Astrocyte (in vitro differentiated cells and primary cell): ENCODE results near the gene RPL13. TPM values are rescaled to one million over a fixed set of nuclear protein-coding genes. Genes with fewer than 3 reads are reported as not detected.
A peak's percentile ranks its signal among the peaks of the same experiment; 100 is the strongest.

Experiments used
- DNase-seq: peaks from one replicate; pipeline ENCODE4 v3.0.0-alpha.2; 2010; ENCODE audit warnings: low read depth
- FAIRE-seq: peaks from 2 replicates; lab custom pipeline; 2011; peaks lifted over from hg19 to GRCh38; lab: Jason Lieb, UNC
- H2AFZ ChIP-seq: 2 replicates; pipeline ENCODE4 v1.6.0; 2012; ENCODE audit warnings: low read depth, low read length, inconsistent platforms
- H3K27ac ChIP-seq: 2 replicates; pipeline ENCODE4 v1.5.1; 2011; ENCODE audit warnings: low read depth, low read length, inconsistent platforms
- H3K27me3 ChIP-seq: 2 replicates; pipeline ENCODE4 v1.6.0; 2011; ENCODE audit warnings: low read length, inconsistent platforms; ENCODE audit not compliant: insufficient read depth
- H3K36me3 ChIP-seq: 2 replicates; pipeline ENCODE4 v1.5.1; 2011; ENCODE audit warnings: low read length, inconsistent platforms; ENCODE audit not compliant: insufficient read depth
- H3K4me1 ChIP-seq: 2 replicates; pipeline ENCODE4 v1.5.1; 2011; ENCODE audit warnings: low read length, inconsistent platforms; ENCODE audit not compliant: insufficient read depth
- H3K4me2 ChIP-seq: 2 replicates; pipeline ENCODE4 v1.6.0; 2012; ENCODE audit warnings: low read length, inconsistent platforms
- H3K4me3 ChIP-seq: 2 replicates; pipeline ENCODE4 v1.5.1; 2011; ENCODE audit warnings: low read depth, mild to moderate bottlenecking, low read length, inconsistent platforms; ENCODE audit not compliant: insufficient read depth
- H3K79me2 ChIP-seq: 2 replicates; pipeline ENCODE4 v1.6.0; 2012; ENCODE audit warnings: mild to moderate bottlenecking, low read length, inconsistent platforms; ENCODE audit not compliant: insufficient read depth
- H3K9ac ChIP-seq: 2 replicates; pipeline ENCODE4 v1.6.0; 2012; ENCODE audit warnings: mild to moderate bottlenecking, low read length, inconsistent platforms
- H3K9me3 ChIP-seq: 2 replicates; pipeline ENCODE4 v1.5.1; 2012; ENCODE audit warnings: low read depth, mild to moderate bottlenecking, low read length, inconsistent platforms; ENCODE audit not compliant: insufficient read depth
- H4K20me1 ChIP-seq: 2 replicates; pipeline ENCODE4 v1.6.0; 2012; ENCODE audit warnings: low read length, inconsistent platforms; ENCODE audit not compliant: insufficient read depth
- H3K27ac Mint-ChIP-seq: one replicate; pipeline ENCODE4 v1.8.0; 2021; ENCODE audit warnings: mild to moderate bottlenecking, mixed read lengths; ENCODE audit not compliant: unreplicated experiment
- H3K27me3 Mint-ChIP-seq: one replicate; pipeline ENCODE4 v1.8.0; 2021; ENCODE audit warnings: low read depth, mixed read lengths; ENCODE audit not compliant: unreplicated experiment
- H3K36me3 Mint-ChIP-seq: one replicate; pipeline ENCODE4 v1.8.0; 2021; ENCODE audit warnings: low read depth, mixed read lengths; ENCODE audit not compliant: unreplicated experiment
- H3K4me1 Mint-ChIP-seq: one replicate; pipeline ENCODE4 v1.8.0; 2021; ENCODE audit warnings: low read depth, mixed read lengths; ENCODE audit not compliant: unreplicated experiment
- H3K4me3 Mint-ChIP-seq: one replicate; pipeline ENCODE4 v1.8.0; 2021; ENCODE audit warnings: mild to moderate bottlenecking, moderate library complexity, mixed read lengths; ENCODE audit not compliant: unreplicated experiment
- H3K9me3 Mint-ChIP-seq: one replicate; pipeline ENCODE4 v1.8.0; 2021; ENCODE audit warnings: mild to moderate bottlenecking, mixed read lengths; ENCODE audit not compliant: unreplicated experiment
- CTCF ChIP-seq: IDR thresholded peaks from 2 replicates; pipeline ENCODE4 v1.5.1; 2011; ENCODE audit warnings: low read depth, mild to moderate bottlenecking, inconsistent platforms, low read length, moderate library complexity; ENCODE audit not compliant: insufficient read depth
- EZH2 ChIP-seq: IDR thresholded peaks from 2 replicates; pipeline ENCODE4 v1.6.1; 2012; ENCODE audit warnings: mild to moderate bottlenecking, low read length, inconsistent platforms; ENCODE audit not compliant: insufficient read depth
- total RNA-seq: library from RNA; stranded (reverse); gene quantifications from 2 replicates; pipeline ENCODE4 v1.2.1, GENCODE V29; 2021

RPL13 gene
- total RNA-seq, 1 donor from 2014 or later: 1,239 TPM

- Mint-ChIP-seq H3K9me3 (no peaks in the 10 kb centered on the region), H3K36me3 (no peaks in the 10 kb centered on the region), H3K4me1 (peaks cover 4% of the 10 kb centered on the region), H3K27me3 (peaks cover 17% of the 10 kb centered on the region), H3K27ac (no peak overlapping the region), H3K4me3 (no peak overlapping the region)
- DNase-seq (no peak), FAIRE-seq (no peak)
- H4K20me1 ChIP-seq: no peaks in the 10 kb centered on the region
- H3K4me1 ChIP-seq: peaks cover 7% of the 10 kb centered on the region
- no peak overlapping the region for H3K27ac ChIP-seq
- no peak overlapping the region for H3K4me2 ChIP-seq
- H3K9me3 ChIP-seq: no peaks in the 10 kb centered on the region
- TF ChIP-seq EZH2 (no peak), CTCF (no peak)
- H3K79me2 ChIP-seq: no peaks in the 10 kb centered on the region
- H3K27me3 ChIP-seq: no peaks in the 10 kb centered on the region
- no peaks in the 10 kb centered on the region for H3K36me3 ChIP-seq
- no peak overlapping the region for H2AFZ ChIP-seq
- no peak overlapping the region for H3K9ac ChIP-seq
- H3K4me3 ChIP-seq: no peak overlapping the region
These were observed 52.1 kb downstream of the RPL13 start for GRCh38 chr16:89612415-89613166.

DNA sequence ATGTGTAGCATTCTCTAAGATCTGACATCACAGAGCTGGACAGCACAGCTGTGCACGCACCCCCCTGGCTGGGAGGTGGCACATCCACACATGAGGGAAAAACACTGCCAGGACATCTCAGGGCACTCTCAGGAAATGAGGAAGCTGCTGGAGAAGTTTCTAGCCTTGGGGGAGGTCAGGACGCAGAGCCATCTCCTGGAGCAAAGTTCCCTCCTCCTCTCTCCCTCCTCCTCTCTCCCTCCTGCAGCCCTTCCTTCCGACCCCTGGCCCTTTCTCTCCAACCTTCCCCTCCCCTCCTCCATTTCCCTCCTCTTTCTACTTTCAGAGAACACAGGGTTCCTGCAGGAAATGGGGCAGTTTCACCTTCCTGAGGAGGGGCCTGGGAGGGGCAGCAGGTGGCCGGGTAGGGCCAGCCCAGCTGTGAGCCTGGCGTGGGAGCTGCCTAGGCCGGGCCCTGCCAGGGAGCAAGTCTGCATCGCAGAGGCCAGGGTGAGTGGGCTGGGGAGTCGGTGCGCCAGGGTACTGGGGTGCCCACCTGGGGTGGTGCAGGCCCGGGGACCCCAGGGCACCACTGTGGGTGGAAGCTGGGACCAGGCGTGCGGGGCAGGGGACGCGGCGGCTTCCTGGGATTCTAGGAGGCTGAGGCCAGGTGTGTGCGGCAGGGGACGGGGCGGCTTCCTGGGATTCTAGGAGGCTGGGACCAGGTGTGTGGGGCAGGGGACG, 52.9 kb downstream of the RPL13 start, which contains the start of gene DPEP1:
DPEP1 (plus strand) TSS at position 412 of the 723 bp plus-strand sequence. CDS start 16,769 bp downstream, outside the sequence.
- H2AFZ ChIP-seq: no peak within 1 kb of the TSS
- H3K27me3 Mint-ChIP-seq: peaks cover 9% of the 10 kb centered on the region
- no peak within 1 kb of the TSS for H3K27ac ChIP-seq

More for the DNA sequence above, 52.9 kb downstream of the RPL13 start, which contains the start of gene DPEP1:
- H3K27ac Mint-ChIP-seq: peak within 1 kb of the TSS; percentile 58
- no peak within 1 kb of the TSS for H3K4me3 Mint-ChIP-seq
- no peaks in the 10 kb centered on the region for H3K27me3 ChIP-seq
- H3K9me3 ChIP-seq: no peaks in the 10 kb centered on the region
- H3K4me2 ChIP-seq: no peak within 1 kb of the TSS
- TF ChIP-seq EZH2 (no peak), CTCF (no peak)
- peaks cover 6% of the 10 kb centered on the region for H3K4me1 ChIP-seq
- H3K4me3 ChIP-seq: no peak within 1 kb of the TSS
- no peaks in the 10 kb centered on the region for H3K36me3 Mint-ChIP-seq
- H3K9me3 Mint-ChIP-seq: no peaks in the 10 kb centered on the region
- H3K4me1 Mint-ChIP-seq: peaks cover 4% of the 10 kb centered on the region
- H3K36me3 ChIP-seq: no peaks in the 10 kb centered on the region
- no peaks in the 10 kb centered on the region for H3K79me2 ChIP-seq
- no peak within 1 kb of the TSS for H3K9ac ChIP-seq
- no peak for FAIRE-seq
- no peak for DNase-seq
- H4K20me1 ChIP-seq: no peaks in the 10 kb centered on the region
